GM23338 (cell line): ENCODE measurements around the gene PDGFRA. TPM values are rescaled to one million over a fixed set of nuclear protein-coding genes. Genes with fewer than 3 reads are reported as not detected.

Experiments
- ATAC-seq: fragments of 200-7000 bp; cut with Tn5 transposase; 3 replicates; pipeline ENCODE4 v1.9.1; 2020
- DNase-seq: peaks from one replicate; pipeline ENCODE4 v3.0.0-alpha.2; 2015; ENCODE audit warnings: low spot score
- H2AFZ ChIP-seq: fragments of 200-600 bp; sonication (generic); 2 replicates; pipeline ENCODE4 v1.8.0; 2016; ENCODE audit warnings: antibody characterized with exemption, mild to moderate bottlenecking, moderate library complexity
- H3F3A ChIP-seq: fragments of 200-600 bp; sonication (generic); replicated peaks from 2 replicates; pipeline ENCODE4 v1.8.0; 2017; ENCODE audit warnings: antibody characterized with exemption, mixed run types, low read depth
- H3K27ac ChIP-seq: fragments of 200-600 bp; sonication (generic); 2 replicates; pipeline ENCODE4 v1.6.1; 2016; ENCODE audit warnings: low read depth
- H3K27me3 ChIP-seq: fragments of 200-600 bp; sonication (generic); 2 replicates; pipeline ENCODE4 v1.8.0; 2016; ENCODE audit warnings: mild to moderate bottlenecking, mixed run types, moderate library complexity; ENCODE audit not compliant: insufficient read depth
- H3K36me3 ChIP-seq: fragments of 200-600 bp; sonication (generic); 2 replicates; pipeline ENCODE4 v1.8.0; 2016; ENCODE audit warnings: mild to moderate bottlenecking; ENCODE audit not compliant: insufficient read depth
- H3K4me1 ChIP-seq: fragments of 200-600 bp; sonication (generic); 2 replicates; pipeline ENCODE4 v1.8.0; 2016; ENCODE audit warnings: mild to moderate bottlenecking, moderate library complexity; ENCODE audit not compliant: insufficient read depth
- H3K4me2 ChIP-seq: fragments of 200-600 bp; sonication (generic); 2 replicates; pipeline ENCODE4 v1.7.1; 2017; ENCODE audit warnings: mixed run types
- H3K4me3 ChIP-seq: fragments of 200-600 bp; sonication (generic); 2 replicates; pipeline ENCODE4 v1.6.1; 2016; ENCODE audit warnings: mixed run types
- H3K79me2 ChIP-seq: fragments of 200-600 bp; sonication (generic); replicated peaks from 2 replicates; pipeline ENCODE4 v1.8.0; 2017; ENCODE audit warnings: mild to moderate bottlenecking; ENCODE audit not compliant: insufficient read depth
- H3K9me2 ChIP-seq: fragments of 200-600 bp; sonication (generic); 2 replicates; pipeline ENCODE4 v1.8.0; 2017; ENCODE audit not compliant: insufficient read depth
- H4K20me1 ChIP-seq: fragments of 200-600 bp; sonication (generic); replicated peaks from 2 replicates; pipeline ENCODE4 v1.8.0; 2017; ENCODE audit warnings: mild to moderate bottlenecking; ENCODE audit not compliant: insufficient read depth
- H3K27ac Mint-ChIP-seq: 2 replicates; pipeline ENCODE4 v1.8.0; 2020; ENCODE audit warnings: inconsistent platforms, mild to moderate bottlenecking, moderate library complexity, mixed read lengths
- H3K27me3 Mint-ChIP-seq: 3 replicates; pipeline ENCODE4 v1.8.0; 2022; ENCODE audit warnings: low read depth, mild to moderate bottlenecking, moderate library complexity, mixed read lengths, inconsistent platforms; ENCODE audit not compliant: insufficient read depth, poor library complexity
- H3K36me3 Mint-ChIP-seq: 3 replicates; pipeline ENCODE4 v1.8.0; 2021; ENCODE audit warnings: low read depth, mild to moderate bottlenecking, inconsistent platforms, moderate library complexity, mixed read lengths
- H3K4me1 Mint-ChIP-seq: 3 replicates; pipeline ENCODE4 v1.8.0; 2020; ENCODE audit warnings: mild to moderate bottlenecking, inconsistent platforms, mixed read lengths
- H3K4me3 Mint-ChIP-seq: 3 replicates; pipeline ENCODE4 v1.8.0; 2021; ENCODE audit warnings: moderate library complexity, mild to moderate bottlenecking, inconsistent platforms, mixed read lengths
- H3K9me3 Mint-ChIP-seq: 3 replicates; pipeline ENCODE4 v1.8.0; 2020; ENCODE audit warnings: moderate library complexity, mild to moderate bottlenecking, inconsistent platforms, mixed read lengths
- polyA plus RNA-seq: library from polyadenylated mRNA; unstranded; fragments of >200 nt; fragmentation: Nextera tagmentation; extraction: Ambion mirVana; gene quantifications from 2 replicates; pipeline ENCODE4 v1.2.1, GENCODE V29; 2016
- total RNA-seq: library from RNA; depleted of rRNA; stranded (reverse); fragments of >200 nt; shearing (Covaris generic); gene quantifications from 2 replicates; pipeline ENCODE4 v1.2.3, GENCODE V29; 2014
- TF ChIP-seq, protein P1 (sequence below), 2 experiments: fragments of 200-600 bp in 1 of 2; sonication (generic) in 1 of 2; conservative IDR thresholded peaks; 2 replicates each; pipeline versions ENCODE4 v1.5.1 to v1.6.1; 2016 to 2017; ENCODE audit warnings: antibody characterized with exemption in 2 of 2, low read depth in 2 of 2, mild to moderate bottlenecking in 2 of 2, moderate library complexity in 1 of 2
- TF ChIP-seq, protein P2 (sequence below): IDR thresholded peaks from one replicate; pipeline ENCODE4 v1.6.1; 2018; ENCODE audit warnings: antibody characterized with exemption; ENCODE audit not compliant: unreplicated experiment
- TF ChIP-seq, protein P3 (sequence below): fragments of 250-450 bp; sonication (Bioruptor Pico); IDR thresholded peaks from 2 replicates; pipeline ENCODE4 v1.5.0; 2020; ENCODE audit warnings: mild to moderate bottlenecking, moderate library complexity

Gene PDGFRA
- total and polyA plus RNA-seq, 2 experiments from 2014 or later, result 8.0 to 10.8 TPM

DNA sequence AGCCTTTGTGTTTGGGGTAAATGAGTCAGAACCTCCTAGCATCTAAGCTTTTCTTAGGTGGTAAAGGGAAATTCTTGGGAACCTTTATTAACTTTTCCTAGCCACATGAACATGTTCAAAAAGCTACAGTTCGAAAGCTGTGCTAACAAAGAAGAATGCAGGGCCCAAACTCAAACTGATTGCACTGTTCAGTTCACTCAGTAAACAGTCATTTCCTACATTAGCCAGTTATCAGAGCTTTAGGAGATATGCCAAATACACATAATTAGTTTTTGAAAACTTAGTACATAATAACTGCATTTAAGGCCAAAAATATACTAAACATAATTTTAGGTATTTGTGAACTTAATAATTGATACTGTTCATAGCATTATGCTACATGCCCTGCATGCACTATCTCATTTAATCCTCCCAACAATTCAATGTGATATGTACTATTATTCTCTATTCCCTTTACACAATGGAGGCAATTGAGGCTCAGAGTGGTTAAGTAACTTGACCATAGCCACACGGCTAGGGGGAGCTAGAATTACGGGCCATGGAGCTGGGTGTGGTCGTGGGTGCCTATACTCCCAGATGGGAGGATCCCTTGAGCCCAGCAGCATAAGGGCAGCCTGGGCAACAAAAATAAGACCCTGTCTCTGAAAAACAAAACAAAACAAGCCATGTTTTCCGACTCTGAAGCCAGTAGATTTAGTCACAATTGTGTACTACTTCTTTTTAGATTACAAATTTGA, 43.9 kb upstream of the PDGFRA start:
- Mint-ChIP-seq H3K4me3 (no peak overlapping the region), H3K27me3 (no peaks in the 10 kb centered on the region), H3K27ac (no peak overlapping the region), H3K36me3 (no peaks in the 10 kb centered on the region), H3K4me1 (no peaks in the 10 kb centered on the region), H3K9me3 (no peaks in the 10 kb centered on the region)
- Histone ChIP-seq H3F3A (no peaks in the 10 kb centered on the region), H2AFZ (no peak overlapping the region), H4K20me1 (no peaks in the 10 kb centered on the region), H3K27me3 (no peaks in the 10 kb centered on the region), H3K79me2 (no peaks in the 10 kb centered on the region), H3K4me1 (no peaks in the 10 kb centered on the region), H3K4me2 (no peak overlapping the region), H3K27ac (no peak overlapping the region), H3K36me3 (no peaks in the 10 kb centered on the region), H3K9me2 (peaks cover 4% of the 10 kb centered on the region; the same call in 1 of the 2 replicates), H3K4me3 (no peak overlapping the region)
- ATAC-seq (peak; percentile 31; the same call in 1 of the 3 replicates), DNase-seq (no peak)
- TF ChIP-seq, protein P1, sequence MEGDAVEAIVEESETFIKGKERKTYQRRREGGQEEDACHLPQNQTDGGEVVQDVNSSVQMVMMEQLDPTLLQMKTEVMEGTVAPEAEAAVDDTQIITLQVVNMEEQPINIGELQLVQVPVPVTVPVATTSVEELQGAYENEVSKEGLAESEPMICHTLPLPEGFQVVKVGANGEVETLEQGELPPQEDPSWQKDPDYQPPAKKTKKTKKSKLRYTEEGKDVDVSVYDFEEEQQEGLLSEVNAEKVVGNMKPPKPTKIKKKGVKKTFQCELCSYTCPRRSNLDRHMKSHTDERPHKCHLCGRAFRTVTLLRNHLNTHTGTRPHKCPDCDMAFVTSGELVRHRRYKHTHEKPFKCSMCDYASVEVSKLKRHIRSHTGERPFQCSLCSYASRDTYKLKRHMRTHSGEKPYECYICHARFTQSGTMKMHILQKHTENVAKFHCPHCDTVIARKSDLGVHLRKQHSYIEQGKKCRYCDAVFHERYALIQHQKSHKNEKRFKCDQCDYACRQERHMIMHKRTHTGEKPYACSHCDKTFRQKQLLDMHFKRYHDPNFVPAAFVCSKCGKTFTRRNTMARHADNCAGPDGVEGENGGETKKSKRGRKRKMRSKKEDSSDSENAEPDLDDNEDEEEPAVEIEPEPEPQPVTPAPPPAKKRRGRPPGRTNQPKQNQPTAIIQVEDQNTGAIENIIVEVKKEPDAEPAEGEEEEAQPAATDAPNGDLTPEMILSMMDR (conservative IDR thresholded peaks at IDR 0.05; ENCODE audit: low read depth in 2 of 2), result peak in 1 of 2 experiments; percentile 25; a peak in 1 of 4 replicates
- TF ChIP-seq, protein P2, sequence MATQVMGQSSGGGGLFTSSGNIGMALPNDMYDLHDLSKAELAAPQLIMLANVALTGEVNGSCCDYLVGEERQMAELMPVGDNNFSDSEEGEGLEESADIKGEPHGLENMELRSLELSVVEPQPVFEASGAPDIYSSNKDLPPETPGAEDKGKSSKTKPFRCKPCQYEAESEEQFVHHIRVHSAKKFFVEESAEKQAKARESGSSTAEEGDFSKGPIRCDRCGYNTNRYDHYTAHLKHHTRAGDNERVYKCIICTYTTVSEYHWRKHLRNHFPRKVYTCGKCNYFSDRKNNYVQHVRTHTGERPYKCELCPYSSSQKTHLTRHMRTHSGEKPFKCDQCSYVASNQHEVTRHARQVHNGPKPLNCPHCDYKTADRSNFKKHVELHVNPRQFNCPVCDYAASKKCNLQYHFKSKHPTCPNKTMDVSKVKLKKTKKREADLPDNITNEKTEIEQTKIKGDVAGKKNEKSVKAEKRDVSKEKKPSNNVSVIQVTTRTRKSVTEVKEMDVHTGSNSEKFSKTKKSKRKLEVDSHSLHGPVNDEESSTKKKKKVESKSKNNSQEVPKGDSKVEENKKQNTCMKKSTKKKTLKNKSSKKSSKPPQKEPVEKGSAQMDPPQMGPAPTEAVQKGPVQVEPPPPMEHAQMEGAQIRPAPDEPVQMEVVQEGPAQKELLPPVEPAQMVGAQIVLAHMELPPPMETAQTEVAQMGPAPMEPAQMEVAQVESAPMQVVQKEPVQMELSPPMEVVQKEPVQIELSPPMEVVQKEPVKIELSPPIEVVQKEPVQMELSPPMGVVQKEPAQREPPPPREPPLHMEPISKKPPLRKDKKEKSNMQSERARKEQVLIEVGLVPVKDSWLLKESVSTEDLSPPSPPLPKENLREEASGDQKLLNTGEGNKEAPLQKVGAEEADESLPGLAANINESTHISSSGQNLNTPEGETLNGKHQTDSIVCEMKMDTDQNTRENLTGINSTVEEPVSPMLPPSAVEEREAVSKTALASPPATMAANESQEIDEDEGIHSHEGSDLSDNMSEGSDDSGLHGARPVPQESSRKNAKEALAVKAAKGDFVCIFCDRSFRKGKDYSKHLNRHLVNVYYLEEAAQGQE, result no peak
- TF ChIP-seq, protein P3, sequence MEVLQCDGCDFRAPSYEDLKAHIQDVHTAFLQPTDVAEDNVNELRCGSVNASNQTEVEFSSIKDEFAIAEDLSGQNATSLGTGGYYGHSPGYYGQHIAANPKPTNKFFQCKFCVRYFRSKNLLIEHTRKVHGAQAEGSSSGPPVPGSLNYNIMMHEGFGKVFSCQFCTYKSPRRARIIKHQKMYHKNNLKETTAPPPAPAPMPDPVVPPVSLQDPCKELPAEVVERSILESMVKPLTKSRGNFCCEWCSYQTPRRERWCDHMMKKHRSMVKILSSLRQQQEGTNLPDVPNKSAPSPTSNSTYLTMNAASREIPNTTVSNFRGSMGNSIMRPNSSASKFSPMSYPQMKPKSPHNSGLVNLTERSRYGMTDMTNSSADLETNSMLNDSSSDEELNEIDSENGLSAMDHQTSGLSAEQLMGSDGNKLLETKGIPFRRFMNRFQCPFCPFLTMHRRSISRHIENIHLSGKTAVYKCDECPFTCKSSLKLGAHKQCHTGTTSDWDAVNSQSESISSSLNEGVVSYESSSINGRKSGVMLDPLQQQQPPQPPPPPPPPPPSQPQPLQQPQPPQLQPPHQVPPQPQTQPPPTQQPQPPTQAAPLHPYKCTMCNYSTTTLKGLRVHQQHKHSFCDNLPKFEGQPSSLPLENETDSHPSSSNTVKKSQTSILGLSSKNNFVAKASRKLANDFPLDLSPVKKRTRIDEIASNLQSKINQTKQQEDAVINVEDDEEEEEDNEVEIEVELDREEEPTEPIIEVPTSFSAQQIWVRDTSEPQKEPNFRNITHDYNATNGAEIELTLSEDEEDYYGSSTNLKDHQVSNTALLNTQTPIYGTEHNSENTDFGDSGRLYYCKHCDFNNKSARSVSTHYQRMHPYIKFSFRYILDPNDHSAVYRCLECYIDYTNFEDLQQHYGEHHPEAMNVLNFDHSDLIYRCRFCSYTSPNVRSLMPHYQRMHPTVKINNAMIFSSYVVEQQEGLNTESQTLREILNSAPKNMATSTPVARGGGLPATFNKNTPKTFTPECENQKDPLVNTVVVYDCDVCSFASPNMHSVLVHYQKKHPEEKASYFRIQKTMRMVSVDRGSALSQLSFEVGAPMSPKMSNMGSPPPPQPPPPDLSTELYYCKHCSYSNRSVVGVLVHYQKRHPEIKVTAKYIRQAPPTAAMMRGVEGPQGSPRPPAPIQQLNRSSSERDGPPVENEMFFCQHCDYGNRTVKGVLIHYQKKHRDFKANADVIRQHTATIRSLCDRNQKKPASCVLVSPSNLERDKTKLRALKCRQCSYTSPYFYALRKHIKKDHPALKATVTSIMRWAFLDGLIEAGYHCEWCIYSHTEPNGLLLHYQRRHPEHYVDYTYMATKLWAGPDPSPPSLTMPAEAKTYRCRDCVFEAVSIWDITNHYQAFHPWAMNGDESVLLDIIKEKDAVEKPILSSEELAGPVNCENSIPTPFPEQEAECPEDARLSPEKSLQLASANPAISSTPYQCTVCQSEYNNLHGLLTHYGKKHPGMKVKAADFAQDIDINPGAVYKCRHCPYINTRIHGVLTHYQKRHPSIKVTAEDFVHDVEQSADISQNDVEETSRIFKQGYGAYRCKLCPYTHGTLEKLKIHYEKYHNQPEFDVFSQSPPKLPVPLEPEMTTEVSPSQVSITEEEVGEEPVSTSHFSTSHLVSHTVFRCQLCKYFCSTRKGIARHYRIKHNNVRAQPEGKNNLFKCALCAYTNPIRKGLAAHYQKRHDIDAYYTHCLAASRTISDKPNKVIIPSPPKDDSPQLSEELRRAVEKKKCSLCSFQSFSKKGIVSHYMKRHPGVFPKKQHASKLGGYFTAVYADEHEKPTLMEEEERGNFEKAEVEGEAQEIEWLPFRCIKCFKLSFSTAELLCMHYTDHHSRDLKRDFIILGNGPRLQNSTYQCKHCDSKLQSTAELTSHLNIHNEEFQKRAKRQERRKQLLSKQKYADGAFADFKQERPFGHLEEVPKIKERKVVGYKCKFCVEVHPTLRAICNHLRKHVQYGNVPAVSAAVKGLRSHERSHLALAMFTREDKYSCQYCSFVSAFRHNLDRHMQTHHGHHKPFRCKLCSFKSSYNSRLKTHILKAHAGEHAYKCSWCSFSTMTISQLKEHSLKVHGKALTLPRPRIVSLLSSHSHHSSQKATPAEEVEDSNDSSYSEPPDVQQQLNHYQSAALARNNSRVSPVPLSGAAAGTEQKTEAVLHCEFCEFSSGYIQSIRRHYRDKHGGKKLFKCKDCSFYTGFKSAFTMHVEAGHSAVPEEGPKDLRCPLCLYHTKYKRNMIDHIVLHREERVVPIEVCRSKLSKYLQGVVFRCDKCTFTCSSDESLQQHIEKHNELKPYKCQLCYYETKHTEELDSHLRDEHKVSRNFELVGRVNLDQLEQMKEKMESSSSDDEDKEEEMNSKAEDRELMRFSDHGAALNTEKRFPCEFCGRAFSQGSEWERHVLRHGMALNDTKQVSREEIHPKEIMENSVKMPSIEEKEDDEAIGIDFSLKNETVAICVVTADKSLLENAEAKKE, result no peak
